GM10248 (cell line): ENCODE results near the gene PDE11A.

Source experiments
- CTCF ChIA-PET: fragments of 300-600 bp; sonication (Branson Sonifier 250); formaldehyde crosslinking; extraction: SDS; loops from one replicate; lab custom pipeline; 2021; ENCODE audit warnings: antibody characterized with exemption; lab: Yijun Ruan, JAX
- POLR2A ChIA-PET: fragments of 350-650 bp; sonication (Branson Sonifier 250); formaldehyde crosslinking; extraction: SDS; loops from one replicate; lab custom pipeline; 2020; ENCODE audit warnings: antibody characterized with exemption; lab: Yijun Ruan, JAX
- DNase-seq: peaks from one replicate; pipeline ENCODE4 v3.0.0; 2012; ENCODE audit errors: extremely low spot score
- CTCF ChIP-seq: IDR thresholded peaks from 2 replicates; pipeline ENCODE4 v1.5.1; 2012; ENCODE audit warnings: mild to moderate bottlenecking, low read depth; ENCODE audit errors: extremely low read depth, missing control alignments, control extremely low read depth

Gene PDE11A

GRCh38 chr2:177587371-177587770 is 485.2 kb downstream of the PDE11A start:
- CTCF ChIA-PET = interaction anchor here (1.3 kb wide), 1 partner anchor 8 kb away, joined by 3 read pairs; no protein-coding TSS in a partner anchor
- POLR2A ChIA-PET = no interaction called here
- DNase-seq = no peak
- no peak for TF ChIP-seq CTCF

- no peak for TF ChIP-seq CTCF
- CTCF ChIA-PET = interaction anchor here (1.0 to 1.9 kb wide), 2 partner anchors 11 to 21 kb away, joined by 3 to 5 read pairs; no protein-coding TSS in a partner anchor
- POLR2A ChIA-PET = no interaction called here
- DNase-seq = no peak
These were observed 486.4 kb downstream of the PDE11A start for GRCh38 chr2:177586154-177586553.

GRCh38 chr2:177585234-177585863 is 487.2 kb downstream of the PDE11A start:
- TF ChIP-seq CTCF = no peak
- CTCF ChIA-PET = interaction anchor here (0.9 to 2.5 kb wide), 4 partner anchors 11 to 20 kb away, joined by 3 to 8 read pairs (median 4); no protein-coding TSS in a partner anchor
- POLR2A ChIA-PET = no interaction called here
- DNase-seq = no peak

- POLR2A ChIA-PET = no interaction called here
- CTCF ChIA-PET = interaction anchor here (1.9 to 2.5 kb wide), 2 partner anchors 10 to 19 kb away, joined by 5 to 8 read pairs; no protein-coding TSS in a partner anchor
- TF ChIP-seq CTCF = no peak
- no peak for DNase-seq
These were observed 488.4 kb downstream of the PDE11A start for GRCh38 chr2:177584030-177584692.

GRCh38 chr2:177582000-177582399 is 490.6 kb downstream of the PDE11A start:
- TF ChIP-seq CTCF = no peak
- CTCF ChIA-PET = interaction anchor here (1.3 to 2.5 kb wide), 6 partner anchors 13 to 45 kb away, joined by 4 to 9 read pairs (median 4); no protein-coding TSS in a partner anchor
- DNase-seq = no peak

GRCh38 chr2:177579486-177580036 is 493.0 kb downstream of the PDE11A start:
- TF ChIP-seq CTCF = no peak
- CTCF ChIA-PET = interaction anchor here (0.7 to 2.5 kb wide), 3 partner anchors 8 to 25 kb away, joined by 3 to 9 read pairs (median 3); no protein-coding TSS in a partner anchor
- DNase-seq = no peak
- POLR2A ChIA-PET = no interaction called here

More at GRCh38 chr2:177582000-177582399, 490.6 kb downstream of the PDE11A start:
- POLR2A ChIA-PET = no interaction called here
